Endothelial cell of umbilical vein (primary cell): ENCODE data around the gene PIM3.
A peak's percentile ranks its signal among the peaks of the same experiment; 100 is the strongest.

Experiments used
- CTCF ChIP-seq, 2 donors: IDR thresholded peaks; 1 replicate in 1 of 2; 2 replicates in 1 of 2; pipeline ENCODE4 v1.5.1; 2011; ENCODE audit warnings: low read length in 2 of 2, mild to moderate bottlenecking in 2 of 2, moderate library complexity in 2 of 2, control low read depth in 1 of 2, inconsistent platforms in 1 of 2, low read depth in 1 of 2; ENCODE audit not compliant: insufficient read depth in 1 of 2; ENCODE audit errors: extremely low read depth in 1 of 2
- EZH2 ChIP-seq: IDR thresholded peaks from 2 replicates; pipeline ENCODE4 v1.6.1; 2012; ENCODE audit warnings: borderline replicate concordance, low read depth, mild to moderate bottlenecking, moderate library complexity, low read length, inconsistent platforms; ENCODE audit not compliant: severe bottlenecking
- FOS ChIP-seq: IDR thresholded peaks from 2 replicates; pipeline ENCODE4 v1.6.1; 2011; ENCODE audit warnings: mild to moderate bottlenecking, low read length, moderate library complexity, borderline replicate concordance; ENCODE audit not compliant: insufficient read depth
- POLR2A ChIP-seq: IDR thresholded peaks from 2 replicates; pipeline ENCODE4 v1.6.1; 2012; ENCODE audit warnings: low read depth, mild to moderate bottlenecking, control low read depth, low read length
- POLR2AphosphoS5 ChIP-seq: IDR thresholded peaks from 2 replicates; pipeline ENCODE4 v1.6.1; 2012; ENCODE audit warnings: low read depth, mild to moderate bottlenecking, control low read depth, low read length, moderate library complexity; ENCODE audit not compliant: insufficient read depth

GRCh38 chr22:49979587-49980264, 19.2 kb downstream of the PIM3 start:
- peak; percentile 68 to 80 for TF ChIP-seq CTCF (IDR thresholded peaks at IDR 0.05; ENCODE audit: extremely low read depth in 1 of 2, insufficient read depth in 1 of 2, low read depth in 1 of 2, low read length in 2 of 2)
- TF ChIP-seq POLR2AphosphoS5: no peak
- TF ChIP-seq FOS: no peak
- no peak for TF ChIP-seq POLR2A
- no peak for TF ChIP-seq EZH2
